Measurements from ENCODE around the gene NTRK3.

DNA sequence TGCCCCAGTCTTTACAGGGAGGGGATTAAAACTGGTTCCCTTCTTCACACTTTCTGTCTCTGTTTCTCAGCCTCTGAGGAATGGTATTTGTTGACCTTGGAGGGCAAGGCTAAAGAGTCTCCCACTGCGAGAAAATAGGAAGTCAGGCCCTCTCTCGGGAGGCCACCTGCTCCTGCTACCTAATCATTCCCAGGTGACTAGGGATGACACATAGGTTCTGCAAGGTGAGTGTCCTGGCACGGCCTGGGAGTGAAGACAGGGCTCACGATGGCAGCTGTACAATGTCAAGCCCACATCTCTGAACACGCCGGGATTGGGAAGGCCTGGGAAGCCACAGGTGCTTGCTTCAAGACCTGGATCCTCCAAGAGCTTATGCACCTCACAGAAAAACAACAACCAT is 314.2 kb downstream of the NTRK3 start:
- TF ChIP-seq SIX5 (IDR thresholded peaks at IDR 0.05; ENCODE audit: low read depth, low read length) (no peak), TAF1 (IDR thresholded peaks at IDR 0.05; ENCODE audit: low read depth, low read length) (no peak), RFX5 (IDR thresholded peaks at IDR 0.05; ENCODE audit: borderline replicate concordance, low read depth, low read length) (no peak)
- TF ChIP-seq, protein P1, sequence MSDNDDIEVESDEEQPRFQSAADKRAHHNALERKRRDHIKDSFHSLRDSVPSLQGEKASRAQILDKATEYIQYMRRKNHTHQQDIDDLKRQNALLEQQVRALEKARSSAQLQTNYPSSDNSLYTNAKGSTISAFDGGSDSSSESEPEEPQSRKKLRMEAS (IDR thresholded peaks at IDR 0.05) = no peak
- TF ChIP-seq, protein P2, sequence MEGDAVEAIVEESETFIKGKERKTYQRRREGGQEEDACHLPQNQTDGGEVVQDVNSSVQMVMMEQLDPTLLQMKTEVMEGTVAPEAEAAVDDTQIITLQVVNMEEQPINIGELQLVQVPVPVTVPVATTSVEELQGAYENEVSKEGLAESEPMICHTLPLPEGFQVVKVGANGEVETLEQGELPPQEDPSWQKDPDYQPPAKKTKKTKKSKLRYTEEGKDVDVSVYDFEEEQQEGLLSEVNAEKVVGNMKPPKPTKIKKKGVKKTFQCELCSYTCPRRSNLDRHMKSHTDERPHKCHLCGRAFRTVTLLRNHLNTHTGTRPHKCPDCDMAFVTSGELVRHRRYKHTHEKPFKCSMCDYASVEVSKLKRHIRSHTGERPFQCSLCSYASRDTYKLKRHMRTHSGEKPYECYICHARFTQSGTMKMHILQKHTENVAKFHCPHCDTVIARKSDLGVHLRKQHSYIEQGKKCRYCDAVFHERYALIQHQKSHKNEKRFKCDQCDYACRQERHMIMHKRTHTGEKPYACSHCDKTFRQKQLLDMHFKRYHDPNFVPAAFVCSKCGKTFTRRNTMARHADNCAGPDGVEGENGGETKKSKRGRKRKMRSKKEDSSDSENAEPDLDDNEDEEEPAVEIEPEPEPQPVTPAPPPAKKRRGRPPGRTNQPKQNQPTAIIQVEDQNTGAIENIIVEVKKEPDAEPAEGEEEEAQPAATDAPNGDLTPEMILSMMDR (IDR thresholded peaks at IDR 0.05; ENCODE audit: control extremely low read depth in 1 of 3, insufficient read depth in 1 of 3, low read depth in 1 of 3, low read length in 3 of 3) = no peak
